ENCODE data around the gene INPP5D. TPM values are rescaled to one million over a fixed set of nuclear protein-coding genes. Genes with fewer than 3 reads are reported as not detected.

The INPP5D gene
- total and polyA plus RNA-seq, 2 of the 13 experiments (the other 11 are each of a cell fraction or from before 2014, with no cell fraction given): 16.7 to 18.0 TPM

- ATAC-seq: no peak
- no peak overlapping the region for H3K9ac ChIP-seq (ENCODE audit: insufficient read depth, low read depth, low read length)
- H3K4me1 ChIP-seq (ENCODE audit: insufficient read depth, low read length): 0 out of 2 replicates have a peak, but pooled peaks cover 7% of the 10 kb centered on the region
- no peaks in the 10 kb centered on the region for H3K9me3 ChIP-seq (ENCODE audit: low read length)
- BruUV-seq (replicated peaks): no TSS peak
- 44% methylated on average over 4 of the region's 4 CpGs for WGBS (ENCODE audit: low lambda C conversion rate)
- ChIA-PET CTCF (ENCODE audit: low intra/inter-chr PET ratio, low total read pairs) (no interaction called here), POLR2A (no interaction called here)
- in situ Hi-C loops (cut with HindIII; ENCODE audit: extremely low pct_ligation_motif_present, low pct_unique_long_range_greater_than_20kb): no loop called here
- FAIRE-seq: no peak
- no peaks in the 10 kb centered on the region for H4K20me1 ChIP-seq (ENCODE audit: insufficient read depth, low read length)
- H3K79me2 ChIP-seq (ENCODE audit: insufficient read depth, low read length): no peaks in the 10 kb centered on the region
- no peak overlapping the region for H2AFZ ChIP-seq (ENCODE audit: low read length)
- no peak for DNase-seq (ENCODE audit: low spot score)
- H3K36me3 ChIP-seq (replicated peaks in 1 of 2; ENCODE audit: control insufficient read depth in 1 of 2, insufficient read depth in 2 of 2, low read length in 2 of 2): no peaks in the 10 kb centered on the region
- H3K27me3 ChIP-seq (ENCODE audit: control insufficient read depth in 1 of 2, insufficient read depth in 2 of 2, low read length in 2 of 2): peaks cover 3 to 50% of the 10 kb centered on the region in 2 experiments; a peak in 4 of 5 replicates
- H3K4me3 ChIP-seq (replicated peaks in 1 of 3; ENCODE audit: insufficient read depth in 1 of 3, low read depth in 2 of 3, low read length in 3 of 3): no peak overlapping the region
- H3K27ac ChIP-seq (ENCODE audit: extremely low read length, insufficient read depth, low read length): no peak overlapping the region
- intact Hi-C loops (cut with micrococcal nuclease; ENCODE audit: unreplicated experiment): no loop called here
- H3K4me2 ChIP-seq (ENCODE audit: low read depth, low read length): no peak overlapping the region
- TF ChIP-seq CREB3 (CRISPR knock-in tag; IDR thresholded peaks at IDR 0.05): no peak
- no peak for TF ChIP-seq SCMH1 (CRISPR knock-in tag; IDR thresholded peaks at IDR 0.05; ENCODE audit: borderline replicate concordance)
- TF ChIP-seq, protein P1, sequence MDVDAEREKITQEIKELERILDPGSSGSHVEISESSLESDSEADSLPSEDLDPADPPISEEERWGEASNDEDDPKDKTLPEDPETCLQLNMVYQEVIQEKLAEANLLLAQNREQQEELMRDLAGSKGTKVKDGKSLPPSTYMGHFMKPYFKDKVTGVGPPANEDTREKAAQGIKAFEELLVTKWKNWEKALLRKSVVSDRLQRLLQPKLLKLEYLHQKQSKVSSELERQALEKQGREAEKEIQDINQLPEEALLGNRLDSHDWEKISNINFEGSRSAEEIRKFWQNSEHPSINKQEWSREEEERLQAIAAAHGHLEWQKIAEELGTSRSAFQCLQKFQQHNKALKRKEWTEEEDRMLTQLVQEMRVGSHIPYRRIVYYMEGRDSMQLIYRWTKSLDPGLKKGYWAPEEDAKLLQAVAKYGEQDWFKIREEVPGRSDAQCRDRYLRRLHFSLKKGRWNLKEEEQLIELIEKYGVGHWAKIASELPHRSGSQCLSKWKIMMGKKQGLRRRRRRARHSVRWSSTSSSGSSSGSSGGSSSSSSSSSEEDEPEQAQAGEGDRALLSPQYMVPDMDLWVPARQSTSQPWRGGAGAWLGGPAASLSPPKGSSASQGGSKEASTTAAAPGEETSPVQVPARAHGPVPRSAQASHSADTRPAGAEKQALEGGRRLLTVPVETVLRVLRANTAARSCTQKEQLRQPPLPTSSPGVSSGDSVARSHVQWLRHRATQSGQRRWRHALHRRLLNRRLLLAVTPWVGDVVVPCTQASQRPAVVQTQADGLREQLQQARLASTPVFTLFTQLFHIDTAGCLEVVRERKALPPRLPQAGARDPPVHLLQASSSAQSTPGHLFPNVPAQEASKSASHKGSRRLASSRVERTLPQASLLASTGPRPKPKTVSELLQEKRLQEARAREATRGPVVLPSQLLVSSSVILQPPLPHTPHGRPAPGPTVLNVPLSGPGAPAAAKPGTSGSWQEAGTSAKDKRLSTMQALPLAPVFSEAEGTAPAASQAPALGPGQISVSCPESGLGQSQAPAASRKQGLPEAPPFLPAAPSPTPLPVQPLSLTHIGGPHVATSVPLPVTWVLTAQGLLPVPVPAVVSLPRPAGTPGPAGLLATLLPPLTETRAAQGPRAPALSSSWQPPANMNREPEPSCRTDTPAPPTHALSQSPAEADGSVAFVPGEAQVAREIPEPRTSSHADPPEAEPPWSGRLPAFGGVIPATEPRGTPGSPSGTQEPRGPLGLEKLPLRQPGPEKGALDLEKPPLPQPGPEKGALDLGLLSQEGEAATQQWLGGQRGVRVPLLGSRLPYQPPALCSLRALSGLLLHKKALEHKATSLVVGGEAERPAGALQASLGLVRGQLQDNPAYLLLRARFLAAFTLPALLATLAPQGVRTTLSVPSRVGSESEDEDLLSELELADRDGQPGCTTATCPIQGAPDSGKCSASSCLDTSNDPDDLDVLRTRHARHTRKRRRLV (CRISPR knock-in tag; IDR thresholded peaks at IDR 0.05): no peak
- TF ChIP-seq, protein P2, sequence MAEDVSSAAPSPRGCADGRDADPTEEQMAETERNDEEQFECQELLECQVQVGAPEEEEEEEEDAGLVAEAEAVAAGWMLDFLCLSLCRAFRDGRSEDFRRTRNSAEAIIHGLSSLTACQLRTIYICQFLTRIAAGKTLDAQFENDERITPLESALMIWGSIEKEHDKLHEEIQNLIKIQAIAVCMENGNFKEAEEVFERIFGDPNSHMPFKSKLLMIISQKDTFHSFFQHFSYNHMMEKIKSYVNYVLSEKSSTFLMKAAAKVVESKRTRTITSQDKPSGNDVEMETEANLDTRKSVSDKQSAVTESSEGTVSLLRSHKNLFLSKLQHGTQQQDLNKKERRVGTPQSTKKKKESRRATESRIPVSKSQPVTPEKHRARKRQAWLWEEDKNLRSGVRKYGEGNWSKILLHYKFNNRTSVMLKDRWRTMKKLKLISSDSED (CRISPR knock-in tag; IDR thresholded peaks at IDR 0.05): no peak
- TF ChIP-seq TSC22D2 (CRISPR knock-in tag; IDR thresholded peaks at IDR 0.05; ENCODE audit: borderline replicate concordance): no peak
- TF ChIP-seq SUZ12 (IDR thresholded peaks at IDR 0.05; ENCODE audit: low read depth, low read length): no peak
- TF ChIP-seq ZNF552 (CRISPR knock-in tag; IDR thresholded peaks at IDR 0.05; ENCODE audit: borderline replicate concordance): no peak
- no peak for TF ChIP-seq ZUFSP (CRISPR knock-in tag; IDR thresholded peaks at IDR 0.05; ENCODE audit: borderline replicate concordance)
- TF ChIP-seq NFRKB (IDR thresholded peaks at IDR 0.05): no peak
- TF ChIP-seq MTA3 (CRISPR knock-in tag; IDR thresholded peaks at IDR 0.05): no peak
- no peak for TF ChIP-seq TFDP1 (CRISPR knock-in tag; IDR thresholded peaks at IDR 0.05; ENCODE audit: borderline replicate concordance)
- TF ChIP-seq MED13 (CRISPR knock-in tag; IDR thresholded peaks at IDR 0.05): no peak
- TF ChIP-seq RNF2 (conservative IDR thresholded peaks at IDR 0.05; ENCODE audit: low read depth): no peak
- TF ChIP-seq ARNT (IDR thresholded peaks at IDR 0.05): no peak
- TF ChIP-seq ARID2 (CRISPR knock-in tag; IDR thresholded peaks at IDR 0.05; ENCODE audit: borderline replicate concordance): no peak
- TF ChIP-seq MLX (CRISPR knock-in tag; IDR thresholded peaks at IDR 0.05): no peak
These were observed 19.6 kb upstream of the INPP5D start for GRCh38 chr2:233040571-233040970.
